ENCODE data around the gene DERL2.

DERL2 gene

DNA sequence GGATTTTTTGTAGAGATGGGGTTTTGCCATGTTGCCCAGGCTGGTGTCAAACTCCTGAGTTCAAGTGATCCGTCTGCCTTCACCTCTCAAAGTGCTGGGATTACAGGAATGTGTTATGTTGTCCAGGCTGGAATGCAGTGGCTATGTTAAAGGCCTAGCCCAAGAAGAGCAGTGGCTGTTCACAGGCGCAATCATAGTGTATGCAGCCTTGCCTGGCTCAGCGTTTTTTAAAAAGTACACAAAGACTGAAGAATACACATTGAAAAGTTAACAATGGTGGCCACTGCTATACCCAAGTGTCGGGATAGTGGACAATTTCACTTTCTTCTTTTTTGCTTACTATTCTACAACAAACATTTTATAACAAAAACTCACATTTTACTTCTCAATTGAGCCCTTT, 7.0 kb downstream of the DERL2 start:
- Histone ChIP-seq H3K4me1 (ENCODE audit: control insufficient read depth in 2 of 2, insufficient read depth in 2 of 2, low read length in 2 of 2) (no peaks in the 10 kb centered on the region), H3K36me3 (ENCODE audit: control insufficient read depth in 2 of 2, insufficient read depth in 2 of 2, low read length in 2 of 2) (peaks cover 63 to 75% of the 10 kb centered on the region in 2 donors), H3K27ac (ENCODE audit: low read depth in 2 of 2, low read length in 2 of 2) (no peak overlapping the region), H3K27me3 (ENCODE audit: control insufficient read depth in 2 of 2, insufficient read depth in 2 of 2, low read length in 2 of 2) (no peaks in the 10 kb centered on the region), H3K9ac (ENCODE audit: low read depth in 1 of 2, low read length in 2 of 2) (no peak overlapping the region), H3K9me3 (ENCODE audit: control insufficient read depth in 2 of 2, low read length in 2 of 2) (no peaks in the 10 kb centered on the region), H3K4me3 (ENCODE audit: low read length in 2 of 2) (no peak overlapping the region)

DNA sequence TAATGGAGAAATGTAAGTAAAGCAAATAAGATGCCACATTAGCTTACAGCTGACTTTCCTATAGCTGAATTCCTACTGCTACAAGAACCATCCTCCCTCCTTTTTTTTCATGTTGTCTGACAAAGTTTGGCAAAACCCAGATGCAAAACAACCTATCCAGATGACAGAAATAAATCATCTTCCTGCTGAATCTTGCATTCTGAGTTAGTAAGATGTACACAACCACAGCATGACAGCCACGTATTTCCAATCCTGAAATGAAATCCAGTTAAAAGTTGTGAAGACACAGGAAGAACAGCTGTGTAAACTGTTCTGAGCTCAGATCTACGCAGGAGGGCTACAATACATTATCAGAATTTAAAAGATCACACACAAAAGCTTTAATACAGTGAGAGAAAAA, 12.1 kb downstream of the DERL2 start:
- H3K4me3 ChIP-seq (ENCODE audit: low read length in 2 of 2), result no peak overlapping the region
- H3K27me3 ChIP-seq (ENCODE audit: control insufficient read depth in 2 of 2, insufficient read depth in 2 of 2, low read length in 2 of 2), result no peaks in the 10 kb centered on the region
- H3K9ac ChIP-seq (ENCODE audit: low read depth in 1 of 2, low read length in 2 of 2), result no peak overlapping the region
- peaks cover 46 to 48% of the 10 kb centered on the region in 2 donors for H3K36me3 ChIP-seq (ENCODE audit: control insufficient read depth in 2 of 2, insufficient read depth in 2 of 2, low read length in 2 of 2)
- H3K9me3 ChIP-seq (ENCODE audit: control insufficient read depth in 2 of 2, low read length in 2 of 2), result no peaks in the 10 kb centered on the region
- H3K27ac ChIP-seq (ENCODE audit: low read depth in 2 of 2, low read length in 2 of 2), result no peak overlapping the region
- H3K4me1 ChIP-seq (ENCODE audit: control insufficient read depth in 2 of 2, insufficient read depth in 2 of 2, low read length in 2 of 2), result no peaks in the 10 kb centered on the region

DNA sequence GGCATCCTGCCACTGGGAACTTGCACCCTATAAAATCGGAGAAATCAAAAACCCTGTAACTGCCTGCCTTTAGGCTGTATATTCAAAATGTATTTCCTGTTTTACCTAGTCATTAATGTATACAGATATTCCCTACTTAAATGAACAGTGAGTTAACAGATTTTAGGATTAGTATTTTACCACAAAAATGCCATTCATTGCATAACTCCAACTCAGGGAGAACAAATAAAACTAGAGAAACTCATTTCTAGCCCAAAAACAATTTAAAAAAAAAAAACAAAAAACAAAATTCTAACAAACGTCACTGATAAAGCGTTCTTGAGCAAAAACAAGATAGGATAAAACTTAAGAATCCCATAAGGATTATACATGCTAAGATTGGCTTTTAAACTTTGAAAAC, 13.5 kb downstream of the DERL2 start:
- H3K9ac ChIP-seq (ENCODE audit: low read depth in 1 of 2, low read length in 2 of 2), result no peak overlapping the region
- H3K36me3 ChIP-seq (ENCODE audit: control insufficient read depth in 2 of 2, insufficient read depth in 2 of 2, low read length in 2 of 2), result peaks cover 33 to 34% of the 10 kb centered on the region in 2 donors

DNA sequence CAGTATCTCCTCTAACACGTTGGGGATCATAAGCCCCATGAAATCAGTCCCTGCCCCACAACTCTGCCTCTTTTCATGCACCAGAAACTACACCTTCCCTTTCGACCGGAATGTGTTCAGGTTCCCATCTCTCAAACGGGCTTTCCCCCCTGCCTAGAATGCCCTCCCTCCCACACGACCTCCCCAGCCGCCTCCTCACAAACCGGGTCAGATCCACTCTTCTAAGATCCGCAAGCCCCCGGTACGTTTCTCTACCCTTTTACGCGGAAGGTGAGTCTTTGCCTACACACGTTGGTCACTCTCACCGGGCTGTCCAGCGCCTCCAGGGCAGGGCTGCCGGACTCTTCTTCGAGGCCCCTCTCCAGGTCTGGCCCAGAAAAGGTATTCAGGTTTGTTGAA, 17.9 kb downstream of the DERL2 start:
- Histone ChIP-seq H3K9ac (ENCODE audit: low read depth in 1 of 2, low read length in 2 of 2) (peak overlapping the region; percentile 69 to 84), H3K27me3 (ENCODE audit: control insufficient read depth in 2 of 2, insufficient read depth in 2 of 2, low read length in 2 of 2) (no peaks in the 10 kb centered on the region), H3K27ac (ENCODE audit: low read depth in 2 of 2, low read length in 2 of 2) (no peak overlapping the region), H3K9me3 (ENCODE audit: control insufficient read depth in 2 of 2, low read length in 2 of 2) (no peaks in the 10 kb centered on the region), H3K4me1 (ENCODE audit: control insufficient read depth in 2 of 2, insufficient read depth in 2 of 2, low read length in 2 of 2) (peaks cover 7 to 10% of the 10 kb centered on the region in 2 donors), H3K36me3 (ENCODE audit: control insufficient read depth in 2 of 2, insufficient read depth in 2 of 2, low read length in 2 of 2) (peaks cover 6 to 10% of the 10 kb centered on the region in 2 donors), H3K4me3 (ENCODE audit: low read length in 2 of 2) (peak overlapping the region; percentile 87 to 91)

More for the DNA sequence above, 13.5 kb downstream of the DERL2 start:
- Histone ChIP-seq H3K4me3 (ENCODE audit: low read length in 2 of 2) (no peak overlapping the region), H3K27ac (ENCODE audit: low read depth in 2 of 2, low read length in 2 of 2) (no peak overlapping the region), H3K4me1 (ENCODE audit: control insufficient read depth in 2 of 2, insufficient read depth in 2 of 2, low read length in 2 of 2) (peaks cover 2 to 5% of the 10 kb centered on the region in 2 donors), H3K27me3 (ENCODE audit: control insufficient read depth in 2 of 2, insufficient read depth in 2 of 2, low read length in 2 of 2) (no peaks in the 10 kb centered on the region), H3K9me3 (ENCODE audit: control insufficient read depth in 2 of 2, low read length in 2 of 2) (no peaks in the 10 kb centered on the region)

DNA sequence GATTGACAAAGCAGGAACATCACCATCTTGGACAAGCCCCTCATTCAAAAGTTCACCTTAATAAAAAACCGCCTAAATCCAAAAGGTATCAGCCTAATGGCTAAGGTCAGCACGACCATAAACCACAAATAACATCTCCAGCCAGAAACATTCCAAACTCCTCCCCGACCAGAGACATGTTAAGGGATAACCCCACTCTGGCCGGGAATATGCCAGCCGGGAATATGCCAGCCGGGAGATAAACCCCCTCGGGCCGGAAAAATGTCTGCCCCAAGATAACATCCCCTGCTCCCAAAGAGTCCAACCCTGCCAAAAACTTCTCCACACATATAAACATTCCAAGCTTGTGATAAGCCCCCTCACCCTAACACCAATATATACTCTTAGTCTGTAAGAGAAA, 18.6 kb downstream of the DERL2 start:
- Histone ChIP-seq H3K27me3 (ENCODE audit: control insufficient read depth in 2 of 2, insufficient read depth in 2 of 2, low read length in 2 of 2) (no peaks in the 10 kb centered on the region), H3K27ac (ENCODE audit: low read depth in 2 of 2, low read length in 2 of 2) (no peak overlapping the region), H3K4me1 (ENCODE audit: control insufficient read depth in 2 of 2, insufficient read depth in 2 of 2, low read length in 2 of 2) (peaks cover 7 to 10% of the 10 kb centered on the region in 2 donors), H3K36me3 (ENCODE audit: control insufficient read depth in 2 of 2, insufficient read depth in 2 of 2, low read length in 2 of 2) (peaks cover 5 to 7% of the 10 kb centered on the region in 2 donors), H3K9me3 (ENCODE audit: control insufficient read depth in 2 of 2, low read length in 2 of 2) (no peaks in the 10 kb centered on the region), H3K4me3 (ENCODE audit: low read length in 2 of 2) (peak overlapping the region; percentile 87 to 91), H3K9ac (ENCODE audit: low read depth in 1 of 2, low read length in 2 of 2) (peak overlapping the region in 1 of 2 donors; percentile 84)

DNA sequence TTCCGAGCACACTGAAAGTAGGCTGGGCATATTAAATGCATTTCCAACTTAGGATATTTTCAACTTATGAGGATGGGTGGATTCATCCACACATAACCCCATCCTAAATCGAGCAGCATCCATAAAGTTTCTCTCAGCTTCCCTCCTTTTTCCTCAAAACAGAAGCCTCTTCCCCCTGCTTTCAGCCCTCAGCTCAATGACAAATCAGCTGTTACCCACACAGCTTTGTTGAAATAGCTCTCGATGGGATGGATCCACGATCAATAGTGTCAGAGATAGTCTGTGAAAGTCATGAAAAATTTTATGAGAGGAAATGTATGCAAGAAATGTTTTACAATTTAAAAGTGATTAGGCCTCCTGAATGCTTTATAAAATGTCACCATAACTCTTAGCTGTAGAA, 19.7 kb downstream of the DERL2 start:
- H3K9me3 ChIP-seq (ENCODE audit: control insufficient read depth in 2 of 2, low read length in 2 of 2), result no peaks in the 10 kb centered on the region
- H3K36me3 ChIP-seq (ENCODE audit: control insufficient read depth in 2 of 2, insufficient read depth in 2 of 2, low read length in 2 of 2), result peaks cover 2 to 5% of the 10 kb centered on the region in 2 donors
- no peaks in the 10 kb centered on the region for H3K27me3 ChIP-seq (ENCODE audit: control insufficient read depth in 2 of 2, insufficient read depth in 2 of 2, low read length in 2 of 2)
- H3K4me3 ChIP-seq (ENCODE audit: low read length in 2 of 2), result no peak overlapping the region
- H3K27ac ChIP-seq (ENCODE audit: low read depth in 2 of 2, low read length in 2 of 2), result no peak overlapping the region
- no peak overlapping the region for H3K9ac ChIP-seq (ENCODE audit: low read depth in 1 of 2, low read length in 2 of 2)
- H3K4me1 ChIP-seq (ENCODE audit: control insufficient read depth in 2 of 2, insufficient read depth in 2 of 2, low read length in 2 of 2), result peaks cover 7 to 10% of the 10 kb centered on the region in 2 donors

DNA sequence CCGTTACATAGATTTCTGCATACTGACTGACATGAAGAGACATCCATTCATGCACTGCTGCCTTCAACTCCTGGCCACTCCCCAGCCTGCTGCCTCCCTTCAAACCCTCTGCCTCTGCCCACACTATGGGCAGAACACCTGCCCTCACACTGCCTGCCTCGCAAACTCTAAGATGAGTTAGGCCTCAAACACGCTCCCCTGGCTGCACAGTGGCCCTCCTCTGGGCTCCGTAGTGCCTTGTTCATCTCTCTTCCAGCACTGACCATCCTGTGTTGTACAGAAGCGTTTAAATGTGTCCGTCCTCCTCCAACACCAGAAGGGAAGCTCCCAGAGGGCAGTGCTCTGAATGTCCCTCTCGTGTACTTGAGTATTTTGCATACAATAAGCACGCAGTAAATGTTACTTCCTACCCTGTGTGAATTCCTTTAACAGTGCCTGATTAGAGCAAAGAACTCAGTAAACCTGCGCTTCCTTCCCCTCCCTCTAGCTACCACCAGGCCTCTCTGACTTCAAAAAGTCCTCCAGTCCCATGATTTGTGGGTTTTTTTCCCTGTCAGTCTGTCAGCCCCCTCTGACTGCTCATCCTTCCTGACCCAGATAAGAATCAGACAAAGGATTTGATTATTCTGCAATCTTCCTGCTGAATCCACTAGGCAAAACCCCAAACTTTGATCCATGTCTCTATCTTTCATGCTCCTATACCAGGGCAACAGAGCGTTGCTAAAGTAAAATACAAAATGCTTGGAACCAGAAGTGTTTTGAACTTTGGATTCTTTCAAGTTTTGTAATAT, 21.1 kb downstream of the DERL2 start:
- Histone ChIP-seq H3K9ac (ENCODE audit: low read depth in 1 of 2, low read length in 2 of 2) (no peak overlapping the region), H3K36me3 (ENCODE audit: control insufficient read depth in 2 of 2, insufficient read depth in 2 of 2, low read length in 2 of 2) (peaks cover 7 to 9% of the 10 kb centered on the region in 2 donors), H3K27me3 (ENCODE audit: control insufficient read depth in 2 of 2, insufficient read depth in 2 of 2, low read length in 2 of 2) (no peaks in the 10 kb centered on the region), H3K4me3 (ENCODE audit: low read length in 2 of 2) (no peak overlapping the region), H3K9me3 (ENCODE audit: control insufficient read depth in 2 of 2, low read length in 2 of 2) (no peaks in the 10 kb centered on the region), H3K27ac (ENCODE audit: low read depth in 2 of 2, low read length in 2 of 2) (no peak overlapping the region), H3K4me1 (ENCODE audit: control insufficient read depth in 2 of 2, insufficient read depth in 2 of 2, low read length in 2 of 2) (peaks cover 7 to 10% of the 10 kb centered on the region in 2 donors)

DNA sequence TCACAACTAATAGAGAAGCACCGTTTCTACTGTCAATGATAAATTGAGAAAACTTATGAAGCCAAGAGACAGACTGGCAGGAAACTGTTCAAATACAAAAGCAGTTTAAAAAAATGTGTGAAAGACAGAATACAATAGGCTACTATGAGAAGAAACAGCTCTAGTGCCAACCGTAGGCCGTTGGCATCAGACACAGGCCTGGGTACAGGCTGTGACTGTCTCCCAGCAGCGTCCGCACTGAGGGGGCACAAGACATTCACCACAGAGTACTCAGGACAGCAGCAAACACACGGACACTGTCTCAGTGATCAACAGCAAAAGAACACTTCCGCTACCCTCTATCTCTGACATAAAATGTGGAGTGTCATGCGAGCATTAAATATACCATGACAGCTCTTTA, 39.2 kb downstream of the DERL2 start:
- Histone ChIP-seq H3K9me3 (ENCODE audit: control insufficient read depth in 2 of 2, low read length in 2 of 2) (no peaks in the 10 kb centered on the region), H3K36me3 (ENCODE audit: control insufficient read depth in 2 of 2, insufficient read depth in 2 of 2, low read length in 2 of 2) (peaks cover 46 to 59% of the 10 kb centered on the region in 2 donors), H3K4me3 (ENCODE audit: low read length in 2 of 2) (no peak overlapping the region), H3K4me1 (ENCODE audit: control insufficient read depth in 2 of 2, insufficient read depth in 2 of 2, low read length in 2 of 2) (no peaks in the 10 kb centered on the region), H3K27me3 (ENCODE audit: control insufficient read depth in 2 of 2, insufficient read depth in 2 of 2, low read length in 2 of 2) (no peaks in the 10 kb centered on the region), H3K27ac (ENCODE audit: low read depth in 2 of 2, low read length in 2 of 2) (no peak overlapping the region), H3K9ac (ENCODE audit: low read depth in 1 of 2, low read length in 2 of 2) (no peak overlapping the region)

DNA sequence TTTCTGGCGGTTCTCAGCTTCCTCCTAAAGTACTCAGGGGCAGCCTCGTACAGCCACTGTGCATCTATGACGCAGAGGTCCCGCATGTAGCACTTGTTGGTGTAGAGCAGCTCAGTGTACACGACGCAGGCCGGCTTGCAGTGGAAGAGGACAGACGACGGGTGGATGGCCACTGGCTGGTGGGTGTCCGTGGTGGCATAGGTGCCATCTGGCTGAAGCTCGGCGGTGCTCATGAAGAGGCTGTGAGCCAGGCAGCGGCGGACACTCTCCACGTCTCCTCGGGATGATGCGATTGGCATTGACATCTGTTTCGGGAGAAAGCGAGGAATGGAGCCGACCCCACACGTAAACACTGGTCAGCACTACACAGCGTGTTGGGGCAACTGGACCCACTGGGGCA, 41.8 kb downstream of the DERL2 start:
- Histone ChIP-seq H3K27me3 (ENCODE audit: control insufficient read depth in 2 of 2, insufficient read depth in 2 of 2, low read length in 2 of 2) (no peaks in the 10 kb centered on the region), H3K9me3 (ENCODE audit: control insufficient read depth in 2 of 2, low read length in 2 of 2) (no peaks in the 10 kb centered on the region), H3K27ac (ENCODE audit: low read depth in 2 of 2, low read length in 2 of 2) (no peak overlapping the region), H3K4me3 (ENCODE audit: low read length in 2 of 2) (no peak overlapping the region), H3K4me1 (ENCODE audit: control insufficient read depth in 2 of 2, insufficient read depth in 2 of 2, low read length in 2 of 2) (peaks cover 5 to 6% of the 10 kb centered on the region in 2 donors), H3K9ac (ENCODE audit: low read depth in 1 of 2, low read length in 2 of 2) (no peak overlapping the region), H3K36me3 (ENCODE audit: control insufficient read depth in 2 of 2, insufficient read depth in 2 of 2, low read length in 2 of 2) (peaks cover 27 to 49% of the 10 kb centered on the region in 2 donors)

DNA sequence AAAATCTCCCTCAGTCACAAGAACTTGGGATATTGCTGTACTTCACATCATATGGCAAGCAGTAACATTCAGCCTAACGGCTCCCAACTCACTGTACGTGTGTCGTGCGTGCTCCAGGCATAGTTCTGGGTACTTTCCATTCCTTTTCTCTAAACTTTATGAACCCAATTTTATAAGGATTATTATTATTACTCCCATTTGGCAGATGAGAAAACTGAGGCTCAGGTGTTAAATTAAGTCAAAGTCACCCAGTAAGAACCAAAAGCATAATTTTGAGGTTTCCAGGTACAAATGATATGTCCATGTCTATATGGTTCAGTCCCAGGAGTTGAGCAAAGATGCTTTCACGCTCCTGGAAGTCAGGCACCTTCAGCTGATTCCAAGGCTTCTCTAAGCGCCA, 42.2 kb downstream of the DERL2 start:
- Histone ChIP-seq H3K9me3 (ENCODE audit: control insufficient read depth in 2 of 2, low read length in 2 of 2) (no peaks in the 10 kb centered on the region), H3K9ac (ENCODE audit: low read depth in 1 of 2, low read length in 2 of 2) (no peak overlapping the region), H3K4me3 (ENCODE audit: low read length in 2 of 2) (no peak overlapping the region), H3K4me1 (ENCODE audit: control insufficient read depth in 2 of 2, insufficient read depth in 2 of 2, low read length in 2 of 2) (peaks cover 6% of the 10 kb centered on the region in 2 donors), H3K27ac (ENCODE audit: low read depth in 2 of 2, low read length in 2 of 2) (no peak overlapping the region), H3K27me3 (ENCODE audit: control insufficient read depth in 2 of 2, insufficient read depth in 2 of 2, low read length in 2 of 2) (no peaks in the 10 kb centered on the region), H3K36me3 (ENCODE audit: control insufficient read depth in 2 of 2, insufficient read depth in 2 of 2, low read length in 2 of 2) (peaks cover 26 to 45% of the 10 kb centered on the region in 2 donors)

Measured in mucosa of rectum (tissue), 2 donors.